ENCODE data around the gene EMC10.

DNA sequence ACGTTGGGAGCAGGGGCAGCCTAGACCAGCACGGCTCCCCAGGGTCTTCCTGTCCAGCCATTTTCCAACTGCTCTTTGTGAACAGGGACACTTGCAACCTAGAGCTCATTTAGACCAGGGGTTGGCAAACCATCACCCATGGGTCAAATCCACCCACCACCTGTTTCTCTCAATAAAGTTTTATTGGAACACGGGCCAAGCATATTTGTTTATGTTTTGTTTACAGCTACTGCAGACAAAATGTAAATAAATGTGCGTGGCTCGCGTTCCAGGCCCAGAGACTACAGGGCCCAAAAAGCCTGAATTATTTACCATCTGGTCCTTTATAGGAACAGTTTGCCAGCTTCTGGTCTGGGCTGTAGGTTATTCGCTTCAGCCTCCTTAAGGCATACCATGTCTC is 13.3 kb upstream of the EMC10 start:
- TF ChIP-seq, protein P1, sequence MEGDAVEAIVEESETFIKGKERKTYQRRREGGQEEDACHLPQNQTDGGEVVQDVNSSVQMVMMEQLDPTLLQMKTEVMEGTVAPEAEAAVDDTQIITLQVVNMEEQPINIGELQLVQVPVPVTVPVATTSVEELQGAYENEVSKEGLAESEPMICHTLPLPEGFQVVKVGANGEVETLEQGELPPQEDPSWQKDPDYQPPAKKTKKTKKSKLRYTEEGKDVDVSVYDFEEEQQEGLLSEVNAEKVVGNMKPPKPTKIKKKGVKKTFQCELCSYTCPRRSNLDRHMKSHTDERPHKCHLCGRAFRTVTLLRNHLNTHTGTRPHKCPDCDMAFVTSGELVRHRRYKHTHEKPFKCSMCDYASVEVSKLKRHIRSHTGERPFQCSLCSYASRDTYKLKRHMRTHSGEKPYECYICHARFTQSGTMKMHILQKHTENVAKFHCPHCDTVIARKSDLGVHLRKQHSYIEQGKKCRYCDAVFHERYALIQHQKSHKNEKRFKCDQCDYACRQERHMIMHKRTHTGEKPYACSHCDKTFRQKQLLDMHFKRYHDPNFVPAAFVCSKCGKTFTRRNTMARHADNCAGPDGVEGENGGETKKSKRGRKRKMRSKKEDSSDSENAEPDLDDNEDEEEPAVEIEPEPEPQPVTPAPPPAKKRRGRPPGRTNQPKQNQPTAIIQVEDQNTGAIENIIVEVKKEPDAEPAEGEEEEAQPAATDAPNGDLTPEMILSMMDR (IDR thresholded peaks at IDR 0.05) = no peak
- TF ChIP-seq, protein P2, sequence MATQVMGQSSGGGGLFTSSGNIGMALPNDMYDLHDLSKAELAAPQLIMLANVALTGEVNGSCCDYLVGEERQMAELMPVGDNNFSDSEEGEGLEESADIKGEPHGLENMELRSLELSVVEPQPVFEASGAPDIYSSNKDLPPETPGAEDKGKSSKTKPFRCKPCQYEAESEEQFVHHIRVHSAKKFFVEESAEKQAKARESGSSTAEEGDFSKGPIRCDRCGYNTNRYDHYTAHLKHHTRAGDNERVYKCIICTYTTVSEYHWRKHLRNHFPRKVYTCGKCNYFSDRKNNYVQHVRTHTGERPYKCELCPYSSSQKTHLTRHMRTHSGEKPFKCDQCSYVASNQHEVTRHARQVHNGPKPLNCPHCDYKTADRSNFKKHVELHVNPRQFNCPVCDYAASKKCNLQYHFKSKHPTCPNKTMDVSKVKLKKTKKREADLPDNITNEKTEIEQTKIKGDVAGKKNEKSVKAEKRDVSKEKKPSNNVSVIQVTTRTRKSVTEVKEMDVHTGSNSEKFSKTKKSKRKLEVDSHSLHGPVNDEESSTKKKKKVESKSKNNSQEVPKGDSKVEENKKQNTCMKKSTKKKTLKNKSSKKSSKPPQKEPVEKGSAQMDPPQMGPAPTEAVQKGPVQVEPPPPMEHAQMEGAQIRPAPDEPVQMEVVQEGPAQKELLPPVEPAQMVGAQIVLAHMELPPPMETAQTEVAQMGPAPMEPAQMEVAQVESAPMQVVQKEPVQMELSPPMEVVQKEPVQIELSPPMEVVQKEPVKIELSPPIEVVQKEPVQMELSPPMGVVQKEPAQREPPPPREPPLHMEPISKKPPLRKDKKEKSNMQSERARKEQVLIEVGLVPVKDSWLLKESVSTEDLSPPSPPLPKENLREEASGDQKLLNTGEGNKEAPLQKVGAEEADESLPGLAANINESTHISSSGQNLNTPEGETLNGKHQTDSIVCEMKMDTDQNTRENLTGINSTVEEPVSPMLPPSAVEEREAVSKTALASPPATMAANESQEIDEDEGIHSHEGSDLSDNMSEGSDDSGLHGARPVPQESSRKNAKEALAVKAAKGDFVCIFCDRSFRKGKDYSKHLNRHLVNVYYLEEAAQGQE (IDR thresholded peaks at IDR 0.05; ENCODE audit: insufficient read depth in 1 of 2, low read depth in 2 of 2, low read length in 1 of 2) = no peak
